ACC112 (cell line): Measurements from ENCODE around the gene XPNPEP3.
"Not testable (repeated sequence)": the region's sequence is repeated elsewhere in the genome, so short reads cannot be mapped to it uniquely, and the experiment has no call there.

Experiments
- H2AFZ ChIP-seq: fragments of 200-600 bp; sonication (generic); one replicate; pipeline ENCODE4 v1.6.0; 2017; ENCODE audit warnings: antibody characterized with exemption, low read length; ENCODE audit not compliant: unreplicated experiment
- H3K27ac ChIP-seq: fragments of 200-600 bp; sonication (generic); 2 replicates; pipeline ENCODE4 v1.5.1; 2014; ENCODE audit warnings: low read depth, mild to moderate bottlenecking, antibody characterized with exemption, low read length, moderate library complexity
- H3K27me3 ChIP-seq: fragments of 200-600 bp; sonication (generic); 2 replicates; pipeline ENCODE4 v1.6.1; 2014; ENCODE audit warnings: mild to moderate bottlenecking, antibody characterized with exemption, low read length, moderate library complexity, mixed read lengths; ENCODE audit not compliant: insufficient read depth
- H3K36me3 ChIP-seq: fragments of 200-600 bp; sonication (generic); 2 replicates; pipeline ENCODE4 v1.6.1; 2016; ENCODE audit warnings: mild to moderate bottlenecking, antibody characterized with exemption, low read length, moderate library complexity, mixed read lengths; ENCODE audit not compliant: insufficient read depth
- H3K4me1 ChIP-seq: fragments of 200-600 bp; sonication (generic); one replicate; pipeline ENCODE4 v1.6.1; 2016; ENCODE audit warnings: low read length, mixed read lengths; ENCODE audit not compliant: insufficient read depth, unreplicated experiment, control insufficient read depth
- H3K4me3 ChIP-seq: fragments of 200-600 bp; sonication (generic); 2 replicates; pipeline ENCODE4 v1.5.1; 2014; ENCODE audit warnings: mild to moderate bottlenecking, low read depth, low read length
- H3K79me2 ChIP-seq: fragments of 200-600 bp; sonication (generic); one replicate; pipeline ENCODE4 v1.6.0; 2016; ENCODE audit warnings: low read length; ENCODE audit not compliant: control insufficient read depth, unreplicated experiment, insufficient read depth

Gene XPNPEP3

DNA sequence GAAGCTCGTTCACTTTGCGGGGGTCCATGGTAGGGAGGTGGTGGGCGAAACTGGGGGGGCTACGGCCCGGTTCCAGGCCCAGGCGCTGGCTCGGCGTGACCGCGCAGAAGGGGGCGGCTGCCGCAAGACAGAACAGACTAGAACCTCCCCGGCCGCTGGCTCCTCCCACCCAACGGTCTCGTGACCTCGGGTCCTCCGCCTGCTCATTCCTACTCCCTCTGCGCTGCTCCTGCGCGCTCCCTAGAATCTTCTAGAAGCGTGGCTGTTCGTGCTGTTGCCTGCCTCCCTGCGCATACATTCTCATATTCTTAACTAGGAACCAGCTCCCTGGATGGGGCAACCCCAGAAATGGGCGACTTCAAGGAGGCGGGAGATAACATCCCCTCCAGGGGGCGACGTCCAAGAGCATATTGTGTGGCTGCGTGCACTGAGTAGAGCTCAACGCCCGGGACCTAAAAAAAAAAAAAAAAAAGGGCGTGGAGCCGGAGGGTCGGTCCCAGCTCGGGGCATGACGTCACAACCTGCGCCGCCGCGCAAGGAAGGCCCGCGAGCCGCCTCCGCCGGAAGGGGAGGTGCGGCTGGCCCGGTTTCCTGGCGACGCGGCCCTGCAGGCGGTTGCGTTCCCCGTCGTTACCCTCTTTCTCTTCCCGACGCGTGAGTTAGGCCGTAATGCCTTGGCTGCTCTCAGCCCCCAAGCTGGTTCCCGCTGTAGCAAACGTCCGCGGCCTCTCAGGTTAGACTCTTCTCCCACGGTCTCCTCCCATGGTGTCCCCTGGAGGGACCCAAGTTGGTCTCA is at the start of gene XPNPEP3, which contains the start of gene ST13:
Gene XPNPEP3, plus strand, starts transcription at position 636 of the 796 bp plus-strand sequence. Its CDS starts 34 bp downstream, at position 670.
Gene ST13, minus strand, starts transcription at position 127 of the 796 bp plus-strand sequence. Its CDS starts 99 bp downstream, at position 28.
- peak within 1 kb of the TSS; percentile 90 for H3K4me3 ChIP-seq
- H3K4me1 ChIP-seq: peaks cover 21% of the 10 kb centered on the region
- no peaks in the 10 kb centered on the region for H3K27me3 ChIP-seq
- H3K27ac ChIP-seq: peak within 1 kb of the TSS; percentile 97
- 0 out of 2 replicates have a peak, but pooled peaks cover 3% of the 10 kb centered on the region for H3K36me3 ChIP-seq
- peaks cover 88% of the 10 kb centered on the region for H3K79me2 ChIP-seq
- peak within 1 kb of the TSS; percentile 65 for H2AFZ ChIP-seq

DNA sequence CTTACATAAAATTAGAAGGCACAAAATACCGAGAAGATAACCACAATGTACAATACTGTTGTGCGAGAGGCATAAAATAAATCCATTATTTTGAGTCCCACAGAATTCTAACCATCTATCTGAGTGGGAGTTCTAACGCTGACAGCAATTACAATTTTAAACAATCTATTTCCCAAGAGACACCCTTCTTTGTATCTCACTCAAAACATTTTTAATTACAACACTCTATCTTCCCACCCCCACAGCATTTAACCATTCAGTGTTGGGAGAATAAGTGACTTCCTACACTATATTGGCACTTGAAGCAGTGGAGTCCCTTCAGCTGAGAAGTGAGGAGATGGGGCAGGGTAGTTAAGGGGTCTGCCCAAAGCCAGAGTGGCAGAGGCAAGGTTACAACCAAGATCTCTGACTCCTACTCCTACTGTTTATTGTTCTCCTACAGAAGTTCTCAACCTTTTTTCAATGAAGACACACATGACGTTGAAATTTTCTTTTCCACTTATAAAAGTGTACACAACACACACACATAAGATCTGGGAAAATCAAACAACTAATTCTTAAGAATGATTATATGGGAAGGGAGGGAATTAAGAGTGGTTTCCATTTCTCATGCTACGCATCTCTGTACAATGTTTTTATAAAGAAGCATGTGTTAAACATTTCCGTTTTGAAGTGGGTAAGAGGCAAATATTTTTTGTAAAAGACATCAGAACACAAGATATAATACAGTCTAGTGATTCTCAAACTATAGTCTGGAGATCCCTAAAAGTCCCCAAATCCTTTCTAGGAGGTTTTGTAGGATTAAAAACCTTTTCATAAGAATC is 48.7 kb upstream of the XPNPEP3 start:
- H3K4me1 ChIP-seq: peaks cover 11% of the 10 kb centered on the region
- H3K27me3 ChIP-seq: no peaks in the 10 kb centered on the region
- H3K27ac ChIP-seq: peak overlapping the region; percentile 77
- no peaks in the 10 kb centered on the region for H3K36me3 ChIP-seq
- H2AFZ ChIP-seq: no peak overlapping the region
- peaks cover 16% of the 10 kb centered on the region for H3K79me2 ChIP-seq
- peak overlapping the region; percentile 48 for H3K4me3 ChIP-seq

DNA sequence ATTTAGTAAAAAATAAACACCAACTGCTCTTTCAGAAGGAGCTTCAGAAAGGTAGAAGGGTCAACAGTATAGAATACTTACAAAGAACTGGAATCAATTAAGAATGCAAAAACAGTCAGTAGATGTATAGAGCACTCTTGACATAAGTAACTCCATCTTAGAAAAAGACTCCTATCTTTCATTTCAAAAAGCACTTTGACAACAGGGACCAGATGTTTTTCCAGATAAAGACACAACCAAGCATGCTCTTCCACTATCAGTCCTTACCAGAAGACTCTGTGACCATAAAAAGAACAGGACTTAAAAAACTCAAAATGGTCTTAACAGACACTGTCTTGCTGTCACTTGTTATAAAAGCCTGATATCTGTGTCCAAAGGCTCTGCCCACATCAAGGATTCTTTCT is 43.0 kb upstream of the XPNPEP3 start:
- peaks cover 40% of the 10 kb centered on the region for H3K79me2 ChIP-seq
- H3K27me3 ChIP-seq: no peaks in the 10 kb centered on the region
- H2AFZ ChIP-seq: no peak overlapping the region
- H3K27ac ChIP-seq: no peak overlapping the region
- no peak overlapping the region for H3K4me3 ChIP-seq
- peaks cover 14% of the 10 kb centered on the region for H3K4me1 ChIP-seq
- H3K36me3 ChIP-seq: no peaks in the 10 kb centered on the region

DNA sequence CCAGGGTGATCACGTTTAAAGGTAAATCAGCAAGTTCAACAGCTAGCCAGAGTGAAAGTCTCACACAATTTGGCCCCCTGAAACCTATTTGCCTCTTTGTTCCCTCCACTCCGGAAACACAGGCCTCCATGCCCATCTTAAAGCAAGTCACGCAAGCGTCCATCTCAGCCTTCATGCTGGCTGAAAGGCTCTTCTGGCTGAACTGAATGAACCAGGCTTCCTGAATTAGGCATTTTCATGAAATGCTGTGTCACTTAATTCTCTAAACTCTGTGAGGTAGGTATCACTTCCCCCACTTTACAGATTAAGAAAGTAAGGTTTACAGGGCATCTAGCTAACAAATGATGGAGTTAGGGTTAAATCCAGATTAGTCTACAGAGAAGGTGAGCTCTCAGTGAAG is 39.2 kb upstream of the XPNPEP3 start:
- H3K36me3 ChIP-seq: no peaks in the 10 kb centered on the region
- H2AFZ ChIP-seq: no peak overlapping the region
- H3K27me3 ChIP-seq: no peaks in the 10 kb centered on the region
- no peak overlapping the region for H3K27ac ChIP-seq
- H3K4me1 ChIP-seq: peaks cover 14% of the 10 kb centered on the region
- H3K4me3 ChIP-seq: peak overlapping the region; percentile 100
- peaks cover 40% of the 10 kb centered on the region for H3K79me2 ChIP-seq

DNA sequence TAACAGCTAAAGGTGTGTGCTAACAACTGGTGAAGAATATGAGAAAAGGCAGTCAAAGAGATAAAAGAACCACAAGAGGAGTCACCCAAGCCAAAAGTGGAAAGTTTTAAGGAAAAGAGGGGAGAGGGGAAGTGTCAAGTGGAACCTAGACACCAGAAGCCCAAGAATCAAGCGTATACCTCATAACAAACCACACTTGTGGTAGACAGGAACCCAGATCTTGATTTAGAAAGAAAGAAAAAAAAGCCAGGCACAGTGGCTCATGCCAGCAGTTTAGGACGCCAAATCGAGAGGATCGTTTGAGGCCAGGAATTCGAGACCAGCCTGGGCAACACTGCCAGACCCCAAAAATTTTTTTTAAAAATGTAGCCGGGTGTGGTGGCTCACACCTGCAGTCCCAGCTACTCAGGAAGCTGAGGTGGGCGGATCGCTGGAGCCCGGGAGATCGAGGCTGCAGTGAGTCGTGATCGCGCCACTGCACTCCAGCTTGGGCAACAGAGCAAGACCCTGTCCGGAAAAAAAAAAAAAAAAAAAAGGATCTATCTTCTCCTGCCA is 38.7 kb upstream of the XPNPEP3 start:
- no peaks in the 10 kb centered on the region for H3K27me3 ChIP-seq
- peaks cover 14% of the 10 kb centered on the region for H3K4me1 ChIP-seq
- peak overlapping the region; percentile 91 for H2AFZ ChIP-seq
- H3K4me3 ChIP-seq: peak overlapping the region; percentile 100
- peaks cover 40% of the 10 kb centered on the region for H3K79me2 ChIP-seq
- H3K27ac ChIP-seq: no peak overlapping the region
- H3K36me3 ChIP-seq: no peaks in the 10 kb centered on the region; the same call in 1 of the 2 replicates

DNA sequence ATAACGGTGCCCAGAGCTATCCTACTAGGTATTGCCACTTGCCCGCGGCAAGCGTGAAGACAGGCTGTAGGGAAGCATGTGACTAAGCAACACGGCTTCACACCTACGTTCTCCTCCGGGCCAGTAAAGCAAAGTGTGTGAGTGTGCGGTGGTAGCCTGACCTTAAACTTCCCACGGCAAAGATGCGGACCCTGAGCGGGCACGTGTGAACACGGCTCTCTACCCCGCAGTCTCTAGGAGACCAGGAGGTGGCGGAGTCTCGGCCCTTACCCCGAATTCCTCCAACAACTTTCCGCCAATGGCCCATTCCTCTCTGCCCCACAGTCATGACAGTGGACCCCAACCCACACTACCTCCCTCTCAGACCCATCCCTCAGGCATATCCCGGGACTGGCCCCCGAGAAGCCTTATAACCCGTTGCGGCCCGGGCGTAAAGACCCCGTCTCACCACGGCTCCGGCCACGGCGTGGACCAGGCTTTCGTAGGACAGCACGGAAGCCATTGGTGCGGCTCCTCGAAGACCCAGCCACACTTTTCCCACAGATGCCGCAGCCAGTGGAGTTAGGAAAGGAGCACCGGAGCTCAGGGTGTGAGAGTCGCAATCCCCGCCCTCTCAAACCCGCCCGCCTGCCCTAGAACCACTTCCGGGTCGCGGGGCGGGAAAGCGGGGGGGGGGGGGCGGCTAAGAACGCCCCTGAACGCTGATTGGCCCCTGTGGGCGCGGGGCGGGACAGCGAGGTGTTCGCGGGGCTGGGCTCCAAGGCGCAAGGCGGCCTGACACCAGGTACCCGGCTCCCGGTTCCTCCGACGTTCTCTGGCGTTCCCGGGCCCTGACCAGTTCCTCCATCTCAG is 38.0 kb upstream of the XPNPEP3 start, which contains the start of gene SLC25A17:
Gene SLC25A17, minus strand, starts transcription at position 600 of the 852 bp plus-strand sequence. Its CDS starts 98 bp downstream, at position 502.
- Histone ChIP-seq H2AFZ (peak within 1 kb of the TSS; percentile 94), H3K4me3 (peak within 1 kb of the TSS; percentile 100), H3K79me2 (peaks cover 37% of the 10 kb centered on the region)

DNA sequence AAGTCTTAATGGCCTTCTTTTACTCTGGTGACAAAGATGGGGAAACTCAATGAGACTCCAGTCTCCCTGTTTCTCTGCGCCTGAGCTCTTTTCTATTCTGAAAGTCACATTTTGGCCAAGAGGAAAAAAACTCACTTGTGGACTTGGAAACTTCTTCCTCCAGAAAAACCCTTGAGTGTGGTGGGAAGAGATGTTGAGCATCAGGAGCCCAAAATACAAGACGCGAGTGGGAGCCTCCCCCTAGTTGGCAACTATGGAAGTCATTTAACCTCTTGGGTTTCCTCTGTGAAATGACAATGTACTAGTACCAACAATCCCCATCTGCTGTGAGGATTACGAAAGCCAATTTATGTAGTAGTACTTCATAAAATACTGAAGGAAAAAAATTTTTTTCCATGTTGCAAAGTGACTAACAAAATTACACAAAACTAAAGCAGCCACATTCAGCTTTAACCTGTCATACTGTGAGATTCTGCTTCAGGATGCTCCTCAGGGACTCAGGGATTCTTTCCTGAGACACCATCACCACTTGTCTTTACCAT is 37.3 kb upstream of the XPNPEP3 start:
- peak overlapping the region; percentile 100 for H3K4me3 ChIP-seq
- peak overlapping the region; percentile 94 for H2AFZ ChIP-seq

More for the DNA sequence above, 38.0 kb upstream of the XPNPEP3 start, which contains the start of gene SLC25A17:
- Histone ChIP-seq H3K36me3 (no peaks in the 10 kb centered on the region; the same call in 1 of the 2 replicates), H3K27me3 (no peaks in the 10 kb centered on the region), H3K27ac (peak within 1 kb of the TSS; percentile 65), H3K4me1 (peaks cover 14% of the 10 kb centered on the region)

DNA sequence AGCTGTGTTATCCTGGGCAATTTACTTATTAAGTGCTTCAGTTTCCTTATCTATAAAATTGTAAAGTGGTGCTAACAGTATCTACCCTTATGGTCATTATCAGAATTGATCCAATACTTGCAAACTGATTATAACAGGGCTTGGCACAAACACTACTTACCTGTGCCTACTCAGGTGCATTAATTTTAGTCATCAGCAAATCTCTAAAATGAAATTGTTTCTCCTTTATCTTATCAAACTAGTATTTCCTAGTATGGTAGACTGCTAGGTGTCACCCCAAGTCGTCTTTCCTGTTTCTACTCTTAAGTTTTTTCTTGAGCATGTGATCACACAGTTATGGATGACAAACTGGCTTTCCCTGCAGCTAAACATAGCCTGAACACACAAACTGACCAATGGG is 33.5 kb upstream of the XPNPEP3 start:
- H2AFZ ChIP-seq: no peak overlapping the region
- H3K4me1 ChIP-seq: peaks cover 5% of the 10 kb centered on the region
- no peak overlapping the region for H3K27ac ChIP-seq
- peaks cover 7% of the 10 kb centered on the region for H3K79me2 ChIP-seq
- no peaks in the 10 kb centered on the region for H3K27me3 ChIP-seq
- no peaks in the 10 kb centered on the region; the same call in 1 of the 2 replicates for H3K36me3 ChIP-seq
- no peak overlapping the region for H3K4me3 ChIP-seq

More for the DNA sequence above, 37.3 kb upstream of the XPNPEP3 start:
- H3K27me3 ChIP-seq: no peaks in the 10 kb centered on the region
- peaks cover 34% of the 10 kb centered on the region for H3K79me2 ChIP-seq
- H3K4me1 ChIP-seq: peaks cover 14% of the 10 kb centered on the region
- H3K27ac ChIP-seq: peak overlapping the region; percentile 62
- H3K36me3 ChIP-seq: no peaks in the 10 kb centered on the region; the same call in 1 of the 2 replicates

DNA sequence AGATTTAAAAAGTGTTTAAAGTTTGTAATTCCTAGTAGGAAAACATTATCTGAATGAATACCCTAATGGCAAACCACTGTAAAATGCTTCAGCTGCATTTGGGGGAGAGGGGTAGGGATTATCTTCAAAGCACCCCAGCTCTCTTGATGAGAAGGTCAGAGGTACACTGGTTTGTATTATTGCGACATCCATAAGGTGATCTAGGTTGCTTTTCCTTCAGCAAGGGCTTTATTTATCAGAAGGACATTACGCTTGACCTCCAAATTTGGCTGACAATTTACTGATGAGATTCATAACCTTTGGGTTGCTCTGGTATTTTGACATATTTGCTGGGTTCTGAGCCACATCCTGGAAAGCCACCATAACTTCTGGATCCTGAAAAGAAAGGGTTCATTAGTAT is 30.7 kb upstream of the XPNPEP3 start:
- not testable (repeated sequence) for H2AFZ ChIP-seq, H3K27ac ChIP-seq, H3K4me3 ChIP-seq, H3K79me2 ChIP-seq, H3K4me1 ChIP-seq, H3K27me3 ChIP-seq
- H3K36me3 ChIP-seq: peaks cover 16% of the 10 kb centered on the region
